Hepatocyte (in vitro differentiated cells): ENCODE results near the gene RNF149.

ENCODE experiments used
- CTCF ChIP-seq: fragments of 200-600 bp; sonication (generic); IDR thresholded peaks from 2 replicates; pipeline ENCODE4 v1.5.1; 2016; ENCODE audit warnings: antibody characterized with exemption, mild to moderate bottlenecking; ENCODE audit not compliant: poor library complexity
- EZH2phosphoT487 ChIP-seq: fragments of 200-600 bp; sonication (generic); IDR thresholded peaks from one replicate; pipeline ENCODE4 v1.6.1; 2018; ENCODE audit warnings: antibody characterized with exemption, mild to moderate bottlenecking, low read depth, moderate library complexity; ENCODE audit not compliant: unreplicated experiment, severe bottlenecking

- TF ChIP-seq CTCF (no peak), EZH2phosphoT487 (no peak)
Observed at GRCh38 chr2:101291973-101292372, 16.5 kb downstream of the RNF149 start.
